ENCODE data around the gene GPATCH2.
"Not testable (repeated sequence)": the region's sequence is repeated elsewhere in the genome, so short reads cannot be mapped to it uniquely, and the experiment has no call there.

Gene GPATCH2

DNA sequence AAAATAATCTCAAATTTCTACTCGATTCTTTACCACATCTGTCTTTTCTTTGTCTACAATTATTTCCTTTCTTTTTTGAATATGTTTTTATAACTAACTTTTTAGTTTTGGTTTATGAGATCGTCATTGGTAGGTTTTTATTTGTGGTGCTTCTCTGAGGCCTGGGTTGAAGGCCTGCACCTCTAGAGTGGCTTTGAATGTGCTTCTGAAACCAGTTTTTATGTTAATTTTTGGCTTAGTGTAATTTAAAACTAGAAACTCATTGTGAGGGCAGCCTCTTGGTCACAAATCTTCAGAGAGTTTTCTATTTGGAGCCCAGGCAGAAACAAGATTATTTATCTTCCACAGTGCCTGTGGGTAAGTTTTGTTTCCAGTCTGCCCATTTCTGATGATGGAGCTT is 187.0 kb downstream of the GPATCH2 start:
- no peak for DNase-seq (ENCODE audit: low read depth)

DNA sequence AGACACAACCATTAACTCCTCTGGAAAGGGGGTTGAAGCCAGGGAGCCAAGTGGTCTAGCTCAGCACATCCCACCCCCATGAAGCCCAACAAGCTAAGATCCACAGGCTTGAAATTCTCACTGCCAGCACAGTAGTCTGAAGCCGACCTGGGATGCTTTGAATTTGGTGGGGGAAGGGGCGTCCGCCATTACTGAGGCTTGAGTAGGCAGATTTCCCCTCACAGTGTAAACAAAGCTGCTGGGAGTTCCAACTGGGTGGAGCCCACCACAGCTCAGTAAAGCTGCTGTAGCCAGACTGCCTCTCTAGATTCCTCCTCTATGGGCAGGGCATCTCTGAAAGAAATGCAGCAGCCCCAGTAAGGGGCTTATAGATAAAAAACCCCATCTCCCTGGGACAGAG is 193.5 kb downstream of the GPATCH2 start:
- no peak for DNase-seq (ENCODE audit: low read depth)

DNA sequence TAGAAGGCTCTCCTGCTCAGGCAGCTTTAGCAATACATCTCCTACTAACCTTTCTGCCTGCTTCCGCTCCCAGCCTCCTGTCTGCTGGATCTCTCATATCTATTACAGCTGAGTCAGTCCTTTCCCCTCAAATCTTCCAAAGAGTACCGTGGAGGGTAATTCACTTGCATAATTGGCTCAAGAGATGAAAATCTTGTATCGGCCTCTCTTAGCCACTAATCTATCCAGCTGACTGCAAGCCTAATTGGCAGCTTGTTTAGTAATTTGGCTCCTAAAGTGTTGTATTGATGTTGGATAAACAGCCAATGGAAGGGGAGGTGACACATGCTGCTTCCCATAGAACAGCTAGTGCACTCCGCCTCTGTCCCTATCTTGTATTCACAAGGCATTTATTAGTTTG is 195.7 kb downstream of the GPATCH2 start:
- DNase-seq (ENCODE audit: low read depth), result no peak

DNA sequence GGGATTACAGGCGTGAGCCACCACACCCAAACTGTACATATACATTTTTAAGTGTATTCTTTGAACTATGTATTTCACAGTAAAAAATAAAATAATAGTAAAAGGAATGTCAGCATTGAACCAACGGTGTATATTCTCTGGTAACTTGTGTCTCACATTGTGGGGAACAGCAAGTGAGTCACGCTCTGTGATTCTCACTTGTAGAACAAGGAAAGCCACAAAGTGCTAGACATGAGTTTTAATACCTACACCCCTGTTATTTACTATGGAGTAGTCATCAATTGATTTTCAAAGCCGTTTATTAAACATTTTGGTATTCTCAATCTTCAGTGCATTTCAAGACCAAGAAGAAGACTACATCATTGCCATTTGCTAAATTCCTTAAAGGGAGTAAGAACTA is 197.2 kb downstream of the GPATCH2 start:
- no peak for DNase-seq (ENCODE audit: low read depth)

DNA sequence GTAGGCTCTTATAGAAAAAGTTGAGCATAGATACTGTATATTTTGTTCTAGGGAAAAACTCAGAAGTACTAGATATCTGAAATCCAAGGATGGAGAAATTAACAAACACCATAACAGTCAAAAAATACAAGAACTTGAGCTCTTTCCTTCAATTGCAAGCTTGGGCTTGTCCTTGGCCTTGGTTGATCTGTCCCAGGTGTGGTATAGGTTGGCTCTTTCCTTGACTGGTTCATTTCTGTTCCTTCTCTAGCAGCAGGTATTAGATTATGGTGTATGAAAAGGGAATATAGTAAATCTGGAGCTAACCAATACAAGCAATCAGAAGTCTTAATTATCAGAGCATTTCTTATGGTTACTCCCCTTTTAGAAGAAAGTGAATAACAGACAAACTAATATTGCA is 198.6 kb downstream of the GPATCH2 start:
- DNase-seq (ENCODE audit: low read depth), result no peak

DNA sequence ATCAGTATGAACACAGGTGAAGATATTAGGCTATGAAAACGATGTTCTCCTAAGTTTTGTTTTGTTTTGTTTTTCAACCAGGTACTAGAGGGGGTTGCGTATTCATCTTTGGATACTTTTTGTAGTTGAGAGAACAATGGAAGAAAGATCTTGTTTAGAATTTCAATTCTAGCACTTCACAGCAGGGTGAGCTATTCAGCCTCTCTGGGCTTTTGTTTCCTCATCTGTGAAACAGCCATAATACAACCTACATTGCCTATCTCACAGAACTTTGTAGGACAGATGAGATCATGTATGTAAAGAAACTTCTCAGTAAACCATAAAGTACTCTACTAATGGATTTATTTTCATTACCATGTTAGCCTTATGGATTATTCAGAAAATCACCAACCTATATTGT is 199.5 kb downstream of the GPATCH2 start:
- no peak for DNase-seq (ENCODE audit: low read depth)

DNA sequence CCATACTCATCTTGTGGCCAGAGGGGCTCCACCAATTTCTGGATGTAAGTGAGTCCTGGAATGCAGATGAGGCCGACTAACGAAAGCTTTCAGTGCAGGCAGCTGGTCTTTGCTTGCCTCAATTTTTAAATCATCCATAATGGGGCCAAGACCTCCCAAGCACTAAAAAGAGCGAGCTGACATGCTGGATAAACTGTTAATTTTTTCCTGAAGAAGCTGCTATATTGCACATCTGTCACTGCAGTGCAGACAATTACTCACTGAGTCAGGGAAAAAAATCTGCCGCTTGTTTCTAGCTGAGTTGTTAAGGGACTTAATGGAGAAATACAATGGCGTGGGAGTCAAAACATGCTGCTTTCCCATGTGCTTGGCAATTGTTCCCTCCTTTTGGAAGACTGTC is 205.5 kb downstream of the GPATCH2 start:
- no peak for DNase-seq (ENCODE audit: low read depth)

DNA sequence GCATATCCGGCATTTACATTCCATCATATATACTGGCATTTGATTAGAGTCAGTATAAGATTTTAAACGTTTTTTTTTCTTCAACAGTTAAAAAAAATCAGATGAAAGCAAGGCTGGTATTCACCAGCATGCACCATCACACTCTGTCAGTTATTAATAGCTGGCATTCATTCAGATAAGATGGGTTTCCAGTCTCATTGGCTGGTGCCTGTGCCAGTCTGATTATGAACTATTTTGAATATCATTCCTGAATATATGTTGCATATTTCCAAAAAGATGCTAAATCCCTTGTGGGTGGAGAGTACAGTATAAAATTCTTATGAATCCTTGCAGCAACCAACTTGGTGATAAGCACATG is 211.7 kb downstream of the GPATCH2 start:
- DNase-seq (ENCODE audit: low read depth), result no peak

DNA sequence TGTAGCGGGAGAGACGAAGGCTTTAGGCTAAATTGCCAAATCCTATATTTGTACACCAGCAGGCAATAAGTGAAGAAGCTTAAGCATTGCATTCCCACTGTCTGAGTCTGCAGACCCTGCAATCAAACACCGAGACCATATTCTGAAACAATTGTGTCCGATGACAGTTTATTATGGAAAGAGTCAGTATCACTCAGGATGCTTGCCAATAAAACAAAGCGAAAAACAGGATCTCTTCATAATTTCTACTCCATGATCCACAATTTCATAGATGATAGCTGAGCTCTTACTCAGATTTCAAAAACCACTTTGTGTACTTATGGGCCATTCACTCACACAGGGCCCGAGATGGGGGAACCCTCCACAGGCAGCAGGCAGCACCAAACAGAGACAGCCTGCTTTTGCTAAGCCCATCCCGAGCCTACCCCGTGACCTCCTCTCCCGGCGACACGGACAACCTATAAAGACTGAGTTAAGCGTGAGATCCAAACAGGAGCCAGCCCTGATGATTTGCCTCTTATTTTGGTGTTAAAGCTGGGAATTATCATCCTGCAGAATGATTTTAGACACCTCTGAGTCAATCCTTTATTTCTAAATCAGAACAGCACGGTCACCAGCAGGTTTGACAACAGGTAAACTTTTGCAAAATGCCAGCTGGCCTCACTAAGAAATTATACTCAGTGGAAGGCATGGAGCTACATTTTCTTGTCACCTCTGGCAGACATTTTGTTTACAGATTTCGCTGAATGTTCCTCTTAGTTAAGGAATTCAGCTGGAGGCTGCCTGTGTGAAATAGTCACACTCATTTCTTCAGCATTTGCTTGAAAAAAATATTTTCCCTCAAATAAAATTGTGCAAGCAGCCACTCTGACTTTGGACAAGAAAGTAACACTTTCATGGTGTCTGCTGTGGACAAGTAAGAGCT is 212.4 kb downstream of the GPATCH2 start:
- no peak for DNase-seq (ENCODE audit: low read depth)

DNA sequence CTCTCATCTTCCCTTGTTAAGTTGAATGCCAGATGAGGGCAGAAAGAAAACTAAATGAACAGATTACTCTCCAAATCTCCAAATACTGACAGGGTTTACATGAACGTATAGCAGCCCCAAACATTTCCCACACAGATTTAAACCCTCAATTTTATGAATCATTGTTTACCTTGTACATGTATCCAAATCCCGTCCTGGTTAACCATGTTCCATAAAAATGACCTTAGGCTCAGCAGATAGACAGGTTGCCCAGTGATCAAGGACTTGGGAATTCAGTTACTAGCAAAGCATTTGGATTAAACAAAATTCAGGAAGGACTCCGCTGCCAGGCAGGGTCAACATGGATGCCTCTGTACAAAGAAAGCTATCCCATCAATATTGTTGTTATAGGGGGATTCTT is 213.5 kb downstream of the GPATCH2 start:
- no peak for DNase-seq (ENCODE audit: low read depth)

DNA sequence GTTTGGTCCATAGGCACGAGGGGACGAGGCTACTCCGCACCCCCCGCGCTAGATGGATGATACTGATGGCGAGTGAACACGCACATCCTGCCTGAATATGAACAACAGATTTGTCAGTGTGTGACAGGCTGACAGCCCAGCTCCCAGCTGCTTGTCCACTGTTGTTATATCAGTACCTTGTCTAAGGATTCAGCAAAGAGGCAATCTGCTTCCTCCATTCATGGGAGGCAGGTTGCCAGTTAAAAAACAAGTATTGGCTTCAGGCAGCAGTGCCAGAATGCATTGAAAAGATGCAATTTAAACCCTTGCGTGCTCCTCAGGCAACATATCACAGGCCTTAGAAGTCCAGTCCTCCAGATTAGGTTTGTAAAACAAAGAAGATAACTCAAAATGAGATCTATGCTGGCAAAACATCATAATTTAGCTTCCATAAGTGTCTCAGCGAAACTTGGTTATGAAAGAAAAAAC is 223.3 kb downstream of the GPATCH2 start:
- DNase-seq (ENCODE audit: low read depth), result no peak

DNA sequence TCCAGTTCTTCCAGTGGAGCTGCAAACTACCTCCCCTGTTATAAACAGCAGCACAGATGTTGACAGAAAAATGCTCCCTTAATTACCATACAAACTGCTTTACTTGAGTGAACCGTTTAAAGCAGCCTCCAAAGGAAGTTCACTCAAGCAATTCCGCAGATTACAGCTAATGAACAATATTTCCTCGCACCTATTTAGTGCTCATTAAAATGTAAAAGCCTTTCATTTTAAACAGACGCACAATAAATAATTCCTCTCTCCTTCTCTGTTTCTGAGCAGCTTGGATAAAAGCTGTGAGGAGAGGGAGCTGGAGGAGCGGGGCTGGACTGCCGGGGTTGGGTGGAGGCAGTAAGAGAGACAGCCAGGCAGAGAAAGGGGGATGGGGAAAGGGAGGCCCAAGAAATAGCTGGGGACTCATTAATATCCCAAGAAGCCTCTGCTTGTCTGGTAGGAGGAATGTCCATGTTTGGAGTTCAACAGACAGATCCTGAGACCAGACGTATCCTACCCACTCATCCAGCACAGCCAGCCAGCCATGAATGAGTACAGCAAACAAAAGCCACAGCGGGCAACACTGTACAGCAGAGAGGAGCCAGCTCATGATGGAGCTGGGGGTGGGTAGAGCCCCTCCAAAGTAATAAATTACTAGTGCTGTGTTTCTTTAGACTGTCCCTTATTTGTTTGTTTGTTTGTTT is 227.7 kb downstream of the GPATCH2 start:
- DNase-seq (ENCODE audit: low read depth), result no peak

DNA sequence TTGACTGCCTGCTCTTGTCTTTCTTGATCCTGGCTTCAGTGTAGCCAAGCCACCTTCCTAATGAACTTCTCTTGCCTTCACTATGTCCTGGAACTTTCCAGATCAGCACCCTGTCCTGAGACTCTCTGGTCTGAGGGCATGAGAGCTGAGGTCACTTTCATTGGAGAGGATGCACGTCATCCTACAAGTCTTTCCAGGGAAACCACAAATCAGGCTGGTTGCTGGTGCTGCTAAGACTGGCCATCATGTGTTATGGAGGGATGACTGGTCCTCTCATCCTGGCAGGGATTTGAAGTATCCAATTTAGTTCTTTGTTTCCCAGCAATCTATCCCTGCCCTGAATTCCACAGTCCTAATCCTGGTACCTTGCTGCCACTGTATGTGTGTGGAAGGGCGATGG is 228.6 kb downstream of the GPATCH2 start:
- no peak for DNase-seq (ENCODE audit: low read depth)

DNA sequence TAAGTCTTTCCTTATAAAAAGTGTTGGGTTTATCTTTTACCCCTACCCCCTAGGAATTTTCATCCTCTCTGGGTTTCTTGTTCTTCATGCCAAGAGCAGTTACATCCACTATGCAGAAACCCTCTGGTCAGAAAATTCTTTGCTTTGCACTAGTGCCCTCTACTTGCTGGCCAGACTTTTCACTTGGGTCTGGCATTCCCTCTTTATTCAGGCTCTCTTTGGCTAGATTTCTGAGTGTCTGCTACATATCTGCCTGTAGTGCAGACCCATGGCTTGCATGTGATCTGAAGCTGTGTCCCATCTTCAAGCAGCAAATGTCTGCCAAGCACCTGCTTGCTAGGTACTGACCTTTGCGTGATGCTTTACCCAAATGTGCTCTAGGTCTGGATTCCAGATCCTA is 237.0 kb downstream of the GPATCH2 start:
- no peak for DNase-seq (ENCODE audit: low read depth)

DNA sequence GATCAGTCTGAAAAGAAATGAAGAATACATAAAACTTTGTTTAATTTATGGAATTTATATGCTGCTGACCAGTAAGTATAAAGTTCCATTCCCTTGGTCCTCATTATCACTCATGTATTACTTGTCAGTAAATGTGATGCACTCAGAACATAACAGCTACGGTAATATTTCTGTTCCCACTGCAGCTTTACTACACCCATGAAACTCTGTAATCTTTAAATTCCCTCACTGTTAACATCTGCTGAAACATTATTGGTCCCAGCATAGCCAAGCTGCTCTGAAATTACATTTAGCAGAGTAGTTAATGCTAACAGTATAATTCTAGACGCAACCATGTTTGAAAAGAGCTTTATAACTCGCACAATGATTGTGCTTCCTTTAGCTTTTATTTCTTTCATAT is 238.4 kb downstream of the GPATCH2 start:
- DNase-seq (ENCODE audit: low read depth), result no peak

DNA sequence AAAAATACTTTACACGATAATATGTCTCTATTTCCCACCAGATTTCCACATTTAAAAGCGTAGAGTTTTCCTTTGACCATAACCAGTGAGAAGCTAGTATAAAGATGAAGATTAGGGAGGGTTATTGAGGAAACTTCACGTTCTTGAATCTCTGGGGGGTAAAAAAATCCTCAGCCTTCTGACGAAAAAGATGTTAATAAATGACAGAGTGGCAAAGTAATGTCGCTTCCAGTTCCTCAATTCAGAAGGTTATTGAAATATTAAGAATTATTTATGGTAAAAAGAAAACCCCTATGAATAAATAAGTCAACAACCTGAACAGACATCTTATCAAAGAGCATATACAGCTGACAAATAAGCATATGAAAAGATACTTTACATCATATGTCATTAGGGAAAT is 241.0 kb downstream of the GPATCH2 start:
- no peak for DNase-seq (ENCODE audit: low read depth)

DNA sequence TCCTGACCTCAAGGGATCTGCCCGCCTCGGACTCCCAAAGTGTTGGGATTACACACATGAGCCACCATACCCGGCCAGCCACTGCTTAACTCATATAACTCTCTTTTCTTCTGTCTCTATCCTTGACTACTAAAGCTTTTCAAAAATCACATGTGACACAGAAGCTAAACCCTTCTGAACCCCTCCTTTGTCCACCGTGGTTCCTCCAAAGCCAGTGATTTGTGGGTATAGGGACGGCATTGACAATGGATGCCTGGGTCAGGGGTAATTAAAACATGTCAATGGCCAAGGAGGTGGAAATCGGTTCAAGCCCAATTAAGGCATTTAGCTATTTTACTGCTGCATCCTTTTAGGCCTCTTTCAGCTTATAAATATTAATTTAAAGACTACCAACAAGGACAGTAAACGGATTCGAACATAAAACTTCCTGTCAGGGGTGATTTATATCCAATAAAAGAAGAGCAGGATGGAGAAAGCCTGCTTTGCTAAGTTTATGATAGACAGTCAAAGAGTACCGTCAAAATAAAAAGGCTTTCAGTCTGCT is 242.3 kb downstream of the GPATCH2 start:
- no peak for DNase-seq (ENCODE audit: low read depth)

DNA sequence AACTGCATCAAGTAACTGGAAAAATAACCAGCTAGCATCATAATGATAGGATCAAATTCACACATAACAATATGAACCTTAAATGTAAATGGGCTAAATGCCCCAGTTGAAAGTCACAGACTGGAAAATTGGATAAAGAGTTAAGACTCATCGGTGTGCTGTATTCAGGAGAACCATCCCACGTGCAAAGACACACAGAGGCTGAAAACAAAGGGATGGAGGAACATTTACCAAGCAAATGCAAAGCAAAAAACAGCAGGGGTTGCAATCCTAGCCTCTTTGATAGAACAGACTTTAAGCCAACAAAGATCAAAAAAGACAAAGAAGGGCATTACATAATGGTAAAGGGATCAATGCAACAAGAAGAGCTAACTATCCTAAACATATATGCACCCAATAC is 249.1 kb downstream of the GPATCH2 start:
- DNase-seq (ENCODE audit: low read depth), result not testable (repeated sequence)

DNA sequence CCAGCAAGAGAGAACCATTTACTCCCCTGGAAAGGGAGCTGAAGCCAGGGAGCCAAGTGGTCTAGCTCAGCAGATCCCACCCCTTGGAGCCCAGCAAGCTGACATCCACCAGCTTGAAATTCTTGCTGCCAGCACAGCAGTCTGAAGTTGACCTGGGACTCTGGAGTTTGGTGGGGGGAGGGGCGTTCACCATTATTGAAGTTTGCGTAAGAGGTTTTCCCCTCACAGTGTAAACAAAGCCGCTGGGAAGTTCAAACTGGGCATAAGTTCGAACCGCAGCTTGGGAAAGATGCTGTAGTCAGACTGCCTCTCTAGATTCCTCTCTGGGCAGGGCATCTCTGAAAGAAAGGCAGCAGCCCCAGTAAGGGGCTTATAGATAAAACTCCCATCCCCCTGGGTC is 251.1 kb downstream of the GPATCH2 start:
- DNase-seq (ENCODE audit: low read depth), result not testable (repeated sequence)

DNA sequence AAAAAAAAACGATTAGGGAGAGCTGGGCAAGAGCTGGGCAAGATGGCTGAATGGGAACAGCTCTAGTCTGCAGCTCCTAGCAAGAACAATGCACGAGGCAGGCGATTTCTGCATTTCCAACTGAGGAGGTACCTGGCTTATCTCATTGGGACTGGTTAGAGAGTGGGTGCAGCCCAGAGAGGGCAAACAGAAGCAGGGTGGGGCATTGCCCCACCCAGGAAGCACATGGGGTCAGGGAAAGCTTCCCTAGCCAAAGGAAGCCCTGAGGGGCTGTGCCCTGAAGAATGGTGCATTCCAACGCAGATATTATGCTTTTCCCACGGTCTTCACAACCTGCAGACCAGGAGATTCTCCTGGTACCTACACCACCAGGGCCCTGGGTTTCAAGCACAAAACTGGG is 251.6 kb downstream of the GPATCH2 start:
- no peak for DNase-seq (ENCODE audit: low read depth)
